ENCODE results near the gene AK4.

Gene AK4

GRCh38 chr1:65260851-65261473, 113.0 kb downstream of the AK4 start (continued):
- peak; percentile 38; the same call in 1 of the 2 replicates for TF ChIP-seq SP7 (tag by site-specific recombination; IDR thresholded peaks at IDR 0.05)
- no peak for TF ChIP-seq ZBTB10 (tag by site-specific recombination; IDR thresholded peaks at IDR 0.05)
- TF ChIP-seq REST (tag by site-specific recombination; IDR thresholded peaks at IDR 0.05) = no peak
- TF ChIP-seq ZIC2 (tag by site-specific recombination; IDR thresholded peaks at IDR 0.05) = no peak
- TF ChIP-seq ZNF354C (tag by site-specific recombination; IDR thresholded peaks at IDR 0.05; ENCODE audit: borderline replicate concordance, low read depth) = no peak
- TF ChIP-seq ZBTB6 (tag by site-specific recombination; IDR thresholded peaks at IDR 0.05) = no peak
- no peak for TF ChIP-seq ZNF488 (tag by site-specific recombination; IDR thresholded peaks at IDR 0.05)
- peak; percentile 98 for TF ChIP-seq PRDM1 (tag by site-specific recombination; IDR thresholded peaks at IDR 0.05)
- no peak for TF ChIP-seq HOXC10 (CRISPR knock-in tag; IDR thresholded peaks at IDR 0.05)
- no peak for TF ChIP-seq ZNF174 (tag by site-specific recombination; IDR thresholded peaks at IDR 0.05)
- no peak for TF ChIP-seq ZNF211 (tag by site-specific recombination; IDR thresholded peaks at IDR 0.05; ENCODE audit: low read depth)
- no peak for TF ChIP-seq GLIS2 (tag by site-specific recombination; IDR thresholded peaks at IDR 0.05)
- no peak for TF ChIP-seq BCL11A (tag by site-specific recombination; IDR thresholded peaks at IDR 0.05; ENCODE audit: low read depth)
- TF ChIP-seq GLI2 (tag by site-specific recombination; IDR thresholded peaks at IDR 0.05; ENCODE audit: borderline replicate concordance, low read depth) = no peak
- no peak for TF ChIP-seq ZNF768 (tag by site-specific recombination; IDR thresholded peaks at IDR 0.05)
- TF ChIP-seq TCF7L2 (IDR thresholded peaks at IDR 0.05; ENCODE audit: borderline replicate concordance, low read depth, low read length) = no peak
- peak; percentile 50; the same call in 1 of the 2 replicates for TF ChIP-seq ZNF335 (tag by site-specific recombination; conservative IDR thresholded peaks at IDR 0.05)
- TF ChIP-seq ZNF660 (tag by site-specific recombination; IDR thresholded peaks at IDR 0.05) = peak; percentile 60; the same call in 1 of the 2 replicates
- no peak for TF ChIP-seq ZNF37A (tag by site-specific recombination; IDR thresholded peaks at IDR 0.05)
- no peak for TF ChIP-seq ZNF423 (tag by site-specific recombination; IDR thresholded peaks at IDR 0.05)
- TF ChIP-seq ZNF544 (tag by site-specific recombination; IDR thresholded peaks at IDR 0.05) = no peak
- TF ChIP-seq SCRT1 (tag by site-specific recombination; IDR thresholded peaks at IDR 0.05; ENCODE audit: borderline replicate concordance) = no peak
- TF ChIP-seq PBX3 (CRISPR knock-in tag; IDR thresholded peaks at IDR 0.05) = no peak
- no peak for TF ChIP-seq ZFHX2 (tag by site-specific recombination; conservative IDR thresholded peaks at IDR 0.05)
- no peak for TF ChIP-seq ZNF416 (tag by site-specific recombination; IDR thresholded peaks at IDR 0.05)
- TF ChIP-seq ZSCAN5A (tag by site-specific recombination; IDR thresholded peaks at IDR 0.05) = no peak
- 0 out of 2 replicates have a peak, but pooled peaks have one; percentile 15 for TF ChIP-seq ZNF362 (tag by site-specific recombination; IDR thresholded peaks at IDR 0.05)
- no peak for TF ChIP-seq ZNF112 (tag by site-specific recombination; IDR thresholded peaks at IDR 0.05)

Data from HEK293 (cell line).